HG03135 (cell line): Measurements from ENCODE around the gene HPCAL1.

Source experiments
- ATAC-seq: cut with Tn5 transposase; IDR thresholded peaks from one replicate; pipeline ENCODE4 v1.9.1; 2021; ENCODE audit warnings: mild to moderate bottlenecking, moderate library complexity; ENCODE audit not compliant: unreplicated experiment

Gene HPCAL1

DNA sequence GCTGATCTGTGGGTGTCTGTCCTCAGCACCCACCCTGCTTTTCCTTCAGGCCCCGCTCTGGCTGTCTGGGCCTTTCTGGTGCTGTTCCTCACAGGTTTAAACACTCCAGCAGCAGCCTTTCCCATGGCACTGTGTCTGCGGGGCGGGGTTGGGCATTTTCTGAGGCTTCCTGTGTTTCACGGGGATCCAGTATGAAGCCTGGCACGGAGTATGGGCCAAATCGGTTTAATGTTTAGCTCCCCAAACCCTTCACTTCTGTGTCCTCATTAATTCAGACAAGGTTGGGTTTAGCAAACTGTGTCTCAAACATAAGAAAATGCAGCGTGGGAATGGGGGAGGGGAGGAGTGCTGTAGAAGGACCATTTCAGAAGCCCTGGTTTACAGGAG is 44.9 kb downstream of the HPCAL1 start:
- no peak for ATAC-seq

DNA sequence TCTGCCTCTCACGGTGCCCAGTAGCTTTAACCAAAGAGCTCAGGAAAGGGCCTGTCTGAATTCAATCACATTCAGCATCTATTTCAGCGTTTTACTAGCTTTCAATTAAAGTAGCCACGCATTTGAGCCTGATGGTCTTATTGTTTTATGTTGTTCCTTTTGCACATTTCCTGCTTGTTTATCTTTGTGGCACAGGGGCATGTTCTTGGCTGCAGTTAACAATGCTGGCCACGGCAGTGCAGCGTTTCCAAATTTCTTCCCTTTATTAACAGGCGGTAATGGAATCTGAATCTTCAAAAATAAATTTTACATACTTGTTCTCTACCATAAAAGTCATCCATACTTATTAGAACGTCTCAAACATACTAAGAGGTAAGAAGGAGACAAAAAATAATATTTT is 46.2 kb downstream of the HPCAL1 start:
- no peak for ATAC-seq

DNA sequence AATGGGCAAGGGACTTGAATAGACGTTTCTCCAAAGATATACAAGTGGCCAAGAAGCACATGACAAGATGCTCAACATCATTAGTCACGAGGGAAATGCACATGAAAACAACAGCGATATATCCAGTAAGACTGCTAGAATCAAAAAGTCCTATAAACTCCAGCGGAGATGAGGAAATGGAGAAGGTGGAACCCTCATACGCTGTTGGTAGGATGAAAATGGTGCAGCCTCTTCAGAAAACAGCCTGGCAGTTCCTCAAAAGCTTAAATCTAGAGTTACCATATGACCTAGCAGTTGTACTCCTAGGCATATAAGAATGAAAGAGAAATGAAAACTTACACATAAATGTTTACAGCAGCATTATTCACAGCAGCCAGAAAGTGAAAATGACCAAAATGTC is 48.1 kb downstream of the HPCAL1 start:
- no peak for ATAC-seq

DNA sequence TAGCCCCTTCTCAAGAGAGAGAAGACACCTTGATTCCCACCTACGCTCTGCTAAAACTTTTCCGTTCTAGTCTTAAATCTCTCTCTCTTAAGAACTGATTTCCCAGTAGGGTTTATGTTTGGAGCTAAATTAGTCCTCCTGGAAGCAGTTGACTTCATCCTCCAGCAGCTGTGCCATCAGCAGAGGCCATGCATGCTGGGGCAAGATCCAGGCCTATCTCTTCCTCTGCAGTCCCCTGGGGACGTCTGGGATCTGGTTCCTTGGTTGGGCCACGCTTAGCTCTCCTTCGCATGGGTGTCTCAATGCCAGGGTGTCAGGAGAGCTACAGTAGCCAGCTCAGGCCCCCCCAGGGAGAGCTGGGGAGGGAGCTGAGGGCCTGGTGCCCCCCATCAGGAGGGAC is 49.7 kb downstream of the HPCAL1 start:
- no peak for ATAC-seq

DNA sequence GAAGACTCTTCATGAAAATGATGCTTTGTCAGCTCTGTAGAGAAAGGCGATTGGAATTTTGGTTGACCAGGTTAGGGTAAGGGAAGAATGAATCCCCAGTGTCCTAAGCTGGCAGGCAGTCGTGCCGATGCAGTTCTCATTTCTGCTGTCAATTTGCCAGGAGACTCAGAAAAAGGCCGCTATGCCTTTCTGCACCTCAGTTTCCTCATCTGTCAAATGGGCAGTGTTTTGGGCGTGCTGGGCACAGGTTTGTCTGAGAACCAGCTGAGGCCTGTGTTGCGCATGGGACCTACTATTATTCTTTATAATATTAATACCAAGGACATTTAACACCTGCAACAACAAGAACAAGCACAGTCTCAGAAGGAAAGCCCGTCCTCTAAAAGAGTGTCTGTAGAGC is 50.3 kb downstream of the HPCAL1 start:
- ATAC-seq: no peak

DNA sequence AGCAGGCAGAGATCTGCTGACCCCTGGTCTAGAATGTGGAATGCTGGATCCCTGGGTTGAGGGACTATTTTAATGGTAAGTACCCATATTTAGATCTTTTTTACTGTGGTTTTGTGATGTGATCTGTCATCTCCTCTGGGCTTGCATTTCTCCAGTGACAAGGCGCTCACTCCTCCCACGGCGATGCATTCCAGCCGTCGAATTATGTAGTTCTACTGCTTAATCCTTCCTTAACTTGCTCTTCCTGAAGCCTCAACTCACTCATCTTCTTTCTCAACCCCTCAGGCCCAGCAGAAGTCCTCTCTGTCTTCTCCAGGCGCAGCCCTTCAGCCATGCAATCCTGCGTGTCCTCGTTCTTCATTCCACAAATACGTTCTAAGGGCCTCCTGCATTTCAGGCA is 51.2 kb downstream of the HPCAL1 start:
- no peak for ATAC-seq

DNA sequence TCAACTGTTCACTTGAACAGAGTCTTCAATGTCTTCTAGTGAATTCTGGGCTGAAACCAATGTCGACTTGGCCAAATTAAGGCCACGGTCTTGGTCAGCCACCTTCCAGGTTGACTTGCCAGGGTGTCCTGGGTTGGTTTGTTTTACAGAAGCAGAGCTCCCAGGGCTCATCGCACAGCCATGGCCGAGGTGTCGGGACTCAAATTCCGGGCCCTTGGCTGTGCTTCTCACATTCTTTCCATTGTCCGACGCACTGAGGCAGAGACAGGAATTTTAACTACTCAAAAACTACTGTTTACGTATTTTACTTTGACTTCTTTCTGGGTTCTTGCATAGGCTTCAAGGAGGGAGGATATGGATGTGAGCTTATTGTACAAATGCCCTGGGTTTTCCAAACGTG is 51.7 kb downstream of the HPCAL1 start:
- ATAC-seq: no peak

DNA sequence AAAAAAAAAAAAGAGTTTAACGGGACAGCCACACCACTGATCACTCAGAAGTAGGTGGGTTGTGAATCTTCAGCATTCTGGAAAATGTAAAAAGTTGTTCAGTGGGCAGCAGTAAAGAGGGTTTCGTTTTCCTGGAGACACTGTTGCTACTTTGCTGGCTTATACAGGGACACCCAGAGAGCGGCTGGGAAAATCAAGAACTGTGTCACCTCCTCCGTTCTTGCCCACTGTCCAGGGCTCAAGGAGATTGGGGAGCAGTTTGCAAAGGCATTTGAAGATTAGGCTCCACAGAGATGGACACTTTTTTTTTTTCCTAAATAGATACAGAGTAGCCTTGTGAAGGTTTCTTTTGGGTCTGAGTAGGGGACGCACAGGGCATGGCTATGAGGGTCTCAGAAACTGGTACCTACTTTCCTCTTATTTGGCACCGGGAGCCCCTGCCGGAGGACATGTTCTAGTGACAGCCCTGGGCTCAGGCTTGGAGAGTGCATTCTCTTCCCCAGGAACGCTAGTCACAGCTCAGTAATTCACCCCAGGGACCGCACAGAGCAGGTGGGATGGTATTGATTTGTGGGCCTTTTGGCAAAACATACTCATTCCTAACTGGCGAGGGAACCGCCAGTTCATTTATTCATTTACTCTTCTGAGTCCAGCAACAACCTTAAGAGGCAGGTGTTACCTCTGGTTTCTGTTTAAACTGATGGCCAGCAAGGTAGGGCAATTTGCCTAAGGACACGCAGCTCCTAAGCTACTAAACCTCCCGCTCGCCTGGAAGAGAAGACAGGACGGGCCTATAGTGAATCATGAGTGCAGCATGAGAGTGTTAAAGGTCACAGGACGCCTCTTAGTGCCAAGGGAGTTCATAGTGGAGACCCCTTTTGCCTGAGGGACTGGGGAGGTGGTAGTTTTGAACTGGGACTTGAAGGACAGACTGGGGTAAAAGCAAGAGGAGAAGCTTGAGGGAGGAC is 53.1 kb downstream of the HPCAL1 start:
- ATAC-seq: no peak

DNA sequence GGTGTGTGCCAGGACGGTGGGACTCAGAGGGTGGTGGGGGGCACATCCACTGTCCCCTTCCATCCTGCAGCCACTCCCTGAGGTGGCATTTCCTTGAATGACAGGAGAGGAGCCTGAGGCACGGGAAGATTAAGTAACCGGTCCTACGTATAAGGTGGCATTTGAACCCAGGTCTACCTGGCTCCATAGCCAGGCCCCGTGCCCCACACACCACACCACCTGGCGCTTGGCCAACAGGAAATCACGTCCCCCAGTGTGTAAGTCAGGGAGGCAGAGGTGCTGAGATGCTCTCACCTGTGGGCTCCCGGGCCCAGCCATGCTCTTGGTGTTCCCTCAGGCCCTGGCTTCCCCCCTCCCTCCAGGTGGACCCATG is 53.7 kb downstream of the HPCAL1 start:
- no peak for ATAC-seq

DNA sequence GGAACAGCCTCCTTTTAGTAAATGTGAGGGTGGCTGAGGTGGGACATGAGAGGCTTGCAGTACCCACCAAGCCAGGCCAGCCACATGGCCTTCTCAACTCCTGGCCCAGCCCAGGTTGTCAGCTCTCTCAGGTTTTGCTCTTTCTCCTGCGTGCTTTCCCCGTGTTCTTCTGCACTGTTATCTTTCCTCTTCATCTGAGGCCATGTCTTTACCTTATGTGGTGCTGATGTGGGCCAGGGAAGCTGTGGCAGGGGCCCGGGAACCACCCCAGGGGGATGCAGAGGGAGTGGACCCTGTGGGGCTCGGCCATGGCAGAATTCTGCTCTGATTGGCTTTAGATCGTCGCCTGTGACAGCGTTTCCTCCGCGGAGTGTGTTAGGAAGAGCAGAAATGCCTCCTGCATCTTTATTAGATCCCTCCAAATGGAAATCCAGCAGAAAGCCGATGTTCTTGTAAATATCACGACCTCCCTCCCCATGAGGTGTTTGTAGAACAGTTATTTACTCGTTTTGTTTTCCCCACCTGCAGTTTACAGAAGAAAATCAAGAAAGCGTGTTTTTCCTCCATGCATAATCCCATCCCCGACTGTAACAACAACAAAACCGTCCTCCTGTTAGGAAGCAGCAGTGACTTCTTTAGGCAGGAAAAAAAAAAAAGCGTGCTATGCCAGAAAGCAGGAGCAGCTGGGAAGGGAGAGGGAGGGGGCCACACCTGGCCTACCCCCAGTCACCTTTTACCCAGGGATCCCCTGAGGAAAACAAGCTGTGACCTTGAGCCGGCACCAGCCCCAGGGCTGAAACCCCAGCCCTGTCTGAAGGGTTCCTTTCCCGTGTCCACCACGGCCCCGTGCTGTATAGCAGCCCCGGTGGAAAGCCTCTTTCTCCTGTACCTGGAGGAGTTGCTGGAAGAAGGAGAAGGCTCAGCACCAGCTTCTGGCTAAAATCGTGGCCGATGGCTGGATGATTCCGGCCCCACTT is 54.8 kb downstream of the HPCAL1 start:
- no peak for ATAC-seq

DNA sequence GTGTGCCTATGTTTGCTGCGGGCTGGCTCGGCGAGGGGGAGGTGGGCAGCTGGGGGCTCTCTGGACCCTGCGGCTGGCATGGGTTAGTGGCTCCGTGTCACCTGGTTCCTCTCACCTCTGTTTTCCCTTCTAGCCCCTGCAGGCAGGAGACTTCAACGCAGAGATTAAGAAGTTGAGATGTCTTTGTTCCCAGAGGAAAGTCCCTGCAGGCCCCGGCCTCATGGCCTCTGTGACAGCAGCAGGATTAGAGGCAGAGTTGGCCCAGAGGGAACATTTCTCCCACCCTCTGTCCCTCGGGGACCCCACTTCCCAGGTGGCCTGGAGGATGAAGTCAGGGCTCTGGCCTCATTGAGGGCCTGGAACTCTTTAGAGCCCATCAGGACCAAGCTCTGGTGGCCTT is 56.5 kb downstream of the HPCAL1 start:
- ATAC-seq: no peak

DNA sequence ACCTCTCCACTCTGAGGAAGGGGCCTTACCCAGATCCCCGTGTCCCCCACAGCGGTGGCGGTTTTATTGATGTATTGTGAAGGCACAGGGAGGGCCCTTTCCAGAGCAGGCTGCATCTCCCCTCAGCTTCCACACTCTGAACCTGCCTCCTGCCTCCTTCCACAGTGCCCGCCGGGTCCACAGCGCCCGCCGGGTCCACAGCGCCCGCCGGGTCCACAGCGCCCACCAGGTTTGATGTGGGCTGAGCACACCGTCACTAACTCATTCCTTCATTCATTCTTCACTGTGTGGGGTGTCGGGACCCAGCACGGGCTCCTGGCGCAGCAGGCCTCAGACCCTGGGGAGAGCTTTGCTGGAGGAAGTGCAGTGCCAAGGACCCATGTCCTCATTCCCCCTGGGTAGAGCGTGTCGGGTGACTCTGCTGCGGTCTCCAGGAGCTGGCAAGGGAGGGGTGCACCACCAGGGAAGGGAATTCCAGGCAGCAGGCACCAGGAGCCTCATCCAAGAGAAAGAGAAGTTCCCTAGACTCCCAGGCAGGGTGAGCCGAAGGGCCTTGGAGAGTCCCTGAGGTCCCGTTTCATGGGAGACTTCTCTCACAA is 57.1 kb downstream of the HPCAL1 start:
- no peak for ATAC-seq

DNA sequence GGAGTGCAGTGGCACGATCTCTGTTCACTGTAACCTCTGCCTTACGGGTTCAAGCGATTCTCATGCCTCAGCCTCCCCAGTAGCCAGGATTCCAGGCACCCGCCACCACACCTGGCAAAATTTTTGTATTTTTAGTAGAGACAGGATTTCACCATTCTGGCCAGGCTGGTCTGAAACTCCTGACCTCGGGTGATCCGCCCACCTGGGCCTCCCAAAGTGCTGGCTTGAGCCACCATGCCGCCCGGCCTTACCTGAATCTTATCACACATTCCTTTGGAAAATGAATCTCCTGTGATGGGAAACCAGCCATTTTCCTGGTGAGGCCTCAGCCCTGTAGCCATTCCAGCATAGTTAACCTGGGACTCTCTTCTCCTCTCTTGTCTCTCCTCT is 57.8 kb downstream of the HPCAL1 start:
- no peak for ATAC-seq

DNA sequence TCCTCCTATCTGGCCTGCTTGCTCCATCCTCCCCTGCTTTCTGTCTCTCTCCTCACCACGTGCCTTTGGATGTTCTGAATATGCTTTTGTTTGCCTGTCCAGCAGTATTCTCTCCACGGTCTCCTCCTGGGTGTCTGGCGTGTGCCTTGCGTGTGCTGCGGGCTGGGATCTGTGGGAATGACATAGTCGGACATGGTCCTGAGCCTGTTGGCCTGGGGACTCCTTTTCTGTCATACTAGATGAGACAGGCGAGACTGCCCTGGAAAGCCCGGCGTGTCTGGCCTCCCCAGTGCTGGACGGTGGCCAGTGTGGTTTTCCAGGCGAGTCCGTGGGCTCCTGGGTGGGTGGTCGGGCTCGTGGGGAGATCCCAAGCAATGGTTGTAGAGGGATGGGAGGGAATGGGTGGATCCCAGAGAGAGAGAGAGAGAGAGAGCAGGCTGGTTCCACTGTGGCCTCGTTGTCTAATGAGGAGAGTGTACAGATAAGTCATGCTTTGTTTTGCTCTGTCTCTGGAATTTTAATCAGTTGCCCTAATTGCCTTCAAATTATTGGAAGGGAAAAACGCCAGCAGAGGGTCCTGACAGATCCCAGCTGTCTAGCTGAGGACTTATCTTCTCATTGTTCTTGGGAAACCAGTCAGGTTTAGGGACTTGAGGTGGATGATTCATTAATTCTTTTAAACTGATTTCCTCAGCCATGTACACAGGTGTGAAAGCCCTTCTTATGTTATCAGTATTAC is 58.3 kb downstream of the HPCAL1 start:
- no peak for ATAC-seq

DNA sequence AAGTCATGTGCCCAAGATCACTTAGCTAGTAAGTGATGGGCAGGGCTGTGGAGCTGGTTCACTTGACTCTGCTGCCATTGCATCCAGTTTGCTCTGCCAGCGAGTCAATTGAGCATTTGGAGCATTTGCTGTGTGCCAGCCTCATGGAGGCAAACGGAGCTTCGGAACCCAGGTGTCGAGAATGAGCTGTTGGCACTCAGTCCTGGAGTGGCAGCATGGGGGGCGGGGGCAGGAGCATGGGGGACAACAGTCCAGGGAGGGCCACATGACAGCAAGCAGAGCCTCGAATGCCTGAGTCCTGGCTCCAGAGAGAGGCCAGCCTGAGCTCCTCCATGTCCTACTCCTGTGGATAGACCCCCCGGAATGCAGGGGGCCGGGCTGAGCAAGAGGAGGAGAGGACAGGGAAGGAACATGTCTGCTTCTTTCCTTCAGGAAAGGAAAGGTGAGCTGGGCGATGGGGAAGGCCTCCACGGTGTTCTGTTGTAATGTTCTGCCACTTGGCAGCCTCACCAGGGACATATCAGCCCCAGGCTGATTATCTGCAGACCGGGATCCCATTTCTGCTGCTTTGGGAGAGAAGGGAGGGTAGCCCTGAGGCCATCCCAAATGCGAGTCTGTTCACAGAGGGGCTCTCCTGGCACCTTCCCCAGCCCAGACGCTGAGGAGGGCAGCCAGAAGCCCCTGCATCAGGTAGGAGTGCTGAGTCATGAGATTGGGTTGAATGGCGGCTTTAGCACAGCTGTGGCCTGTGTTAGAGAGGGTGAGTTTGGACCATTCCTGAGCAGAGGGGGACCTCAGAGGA is 59.6 kb downstream of the HPCAL1 start:
- ATAC-seq: no peak

DNA sequence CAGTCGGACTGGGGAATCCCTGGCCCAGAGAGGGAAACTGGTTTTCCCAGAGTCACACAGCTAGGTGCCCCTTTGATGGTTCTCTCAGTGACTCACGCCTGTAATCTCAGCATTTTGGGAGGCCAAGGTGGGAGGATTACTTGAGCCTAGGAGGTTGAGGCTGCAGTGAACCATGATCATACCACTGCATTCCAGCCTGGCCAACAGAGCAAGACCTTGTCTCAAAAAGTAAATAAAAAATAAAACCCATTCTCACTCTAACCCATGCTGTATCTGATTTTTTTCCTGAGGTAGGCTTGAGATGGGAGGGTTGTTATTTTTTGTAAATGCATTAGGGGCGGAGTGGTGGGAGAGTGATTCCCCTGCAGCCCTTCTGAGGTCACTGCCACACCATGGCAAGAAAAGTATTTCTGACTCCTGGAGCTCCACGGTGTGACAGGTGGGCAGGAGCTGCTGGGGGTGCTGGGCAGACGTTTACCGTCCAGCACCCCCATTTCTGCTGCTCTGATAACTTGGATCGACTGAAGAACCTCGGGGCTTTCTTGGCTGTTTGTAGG is 60.3 kb downstream of the HPCAL1 start:
- no peak for ATAC-seq

DNA sequence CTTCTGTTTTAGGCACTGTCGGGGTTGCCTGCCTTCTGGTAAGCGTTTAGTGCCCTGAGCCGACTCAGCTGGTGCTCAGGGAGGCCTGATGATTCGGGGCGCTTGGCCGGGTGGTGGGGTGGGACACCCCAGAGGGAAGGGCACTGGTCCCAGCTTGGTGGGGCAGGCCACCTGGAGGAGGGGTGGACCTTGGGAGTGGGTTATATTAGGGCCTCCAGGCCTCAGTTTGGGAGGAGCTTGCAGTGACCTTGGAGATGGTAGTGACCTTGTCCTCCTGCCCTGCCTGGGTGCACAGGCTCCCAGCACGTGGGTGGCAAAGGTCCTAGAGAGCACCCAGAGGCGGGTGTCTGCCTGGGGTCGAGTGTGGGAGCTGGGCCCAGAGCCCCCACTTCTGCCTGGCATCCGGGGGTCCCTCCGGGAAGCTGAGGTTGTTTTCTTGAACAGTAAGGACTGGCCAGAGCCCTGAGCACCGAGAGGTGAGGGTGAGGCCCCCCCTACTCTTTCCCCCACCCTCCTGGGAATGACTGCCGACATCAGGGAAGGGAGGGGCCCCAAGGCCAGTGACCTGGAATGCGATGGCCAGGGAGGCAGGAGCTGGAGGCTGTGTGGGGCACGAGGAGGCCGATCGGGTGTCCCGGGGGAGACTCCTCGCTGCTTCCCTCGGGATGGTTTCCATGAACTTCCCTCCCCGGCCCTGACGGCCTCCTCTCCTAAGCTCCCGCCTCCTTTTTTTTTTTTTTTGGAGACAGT is 61.3 kb downstream of the HPCAL1 start:
- ATAC-seq: no peak

DNA sequence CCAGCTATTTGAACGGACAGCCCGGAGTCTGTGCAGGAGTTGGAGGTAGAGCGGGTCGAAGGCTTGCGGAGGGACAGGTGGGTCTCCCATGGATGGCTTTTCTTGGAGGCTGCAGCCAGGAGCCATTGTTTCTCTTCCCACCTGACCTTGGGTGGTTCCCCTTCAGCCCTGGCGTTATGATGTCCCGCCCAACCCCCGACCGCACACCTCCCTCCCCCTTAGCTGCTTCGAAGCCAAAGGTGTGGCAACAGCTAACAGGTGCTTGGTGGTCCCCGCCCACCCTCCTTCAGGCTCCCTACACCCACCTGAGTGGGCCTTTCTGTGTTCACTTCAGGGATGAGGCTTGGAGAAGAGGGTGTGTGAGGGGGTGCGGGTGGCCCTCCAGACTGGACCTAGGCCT is 62.7 kb downstream of the HPCAL1 start:
- no peak for ATAC-seq
